HepG2 (cell line): ENCODE results near the gene UBALD1.

Experiments
- ATRX ChIP-seq: sonication (generic); formaldehyde crosslinking; IDR thresholded peaks from 2 replicates; pipeline ENCODE4 v1.4.0; 2020; ENCODE audit warnings: missing genetic modification reagents, borderline replicate concordance
- ELF1 ChIP-seq: sonication (generic); formaldehyde crosslinking; IDR thresholded peaks from 2 replicates; pipeline ENCODE4 v1.4.0; 2020; ENCODE audit warnings: missing genetic modification reagents
- MYC ChIP-seq: sonication (generic); formaldehyde crosslinking; IDR thresholded peaks from 2 replicates; pipeline ENCODE4 v1.9.0; 2021; ENCODE audit warnings: missing genetic modification reagents, borderline replicate concordance
- ZNF383 ChIP-seq: sonication (generic); formaldehyde crosslinking; IDR thresholded peaks from 2 replicates; pipeline ENCODE4 v1.4.0; 2020; ENCODE audit warnings: missing genetic modification reagents, mild to moderate bottlenecking, borderline replicate concordance
- TF ChIP-seq, protein P1 (sequence below): sonication (generic); formaldehyde crosslinking; IDR thresholded peaks from 2 replicates; pipeline ENCODE4 v1.4.0; 2020; ENCODE audit warnings: mild to moderate bottlenecking, missing genetic modification reagents
- TF ChIP-seq, protein P2 (sequence below): sonication (generic); formaldehyde crosslinking; IDR thresholded peaks from 2 replicates; pipeline ENCODE4 v1.4.0; 2020; ENCODE audit warnings: low read depth, mild to moderate bottlenecking, missing genetic modification reagents

DNA sequence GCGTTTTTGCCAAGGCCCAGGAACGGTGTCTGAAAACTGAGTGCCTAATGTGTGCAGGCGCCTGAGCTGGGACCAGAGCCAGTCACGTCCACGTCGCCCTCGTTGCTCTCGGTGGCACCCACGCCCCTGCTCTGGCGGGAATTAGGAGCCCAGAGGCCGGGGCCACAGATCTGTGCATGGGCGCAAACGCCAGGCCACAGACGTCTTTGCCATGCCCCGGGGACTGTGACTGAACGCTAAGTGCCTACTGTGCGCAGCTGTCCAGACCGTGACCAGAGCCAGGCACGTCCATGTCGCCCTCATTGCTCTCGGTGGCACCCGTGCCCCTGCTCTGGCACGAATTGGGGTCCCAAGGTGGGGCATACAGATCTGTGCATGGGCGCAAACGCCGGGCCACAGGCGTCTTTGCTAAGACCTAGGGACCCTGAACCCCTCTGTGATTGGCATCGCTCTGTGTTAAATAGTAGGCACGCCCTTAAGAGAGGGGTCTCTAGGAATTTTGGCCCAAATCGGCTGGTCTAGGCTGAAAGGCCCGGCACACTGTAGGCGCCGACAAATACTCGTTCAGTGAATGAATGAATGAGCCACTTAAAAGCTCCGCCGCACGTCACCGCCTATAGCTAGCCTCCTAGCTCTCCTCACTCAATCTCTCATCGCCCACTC, 827 bp upstream of the UBALD1 start:
- TF ChIP-seq ZNF383, result no peak
- TF ChIP-seq MYC (CRISPR knock-in tag), result no peak
- TF ChIP-seq, protein P1, sequence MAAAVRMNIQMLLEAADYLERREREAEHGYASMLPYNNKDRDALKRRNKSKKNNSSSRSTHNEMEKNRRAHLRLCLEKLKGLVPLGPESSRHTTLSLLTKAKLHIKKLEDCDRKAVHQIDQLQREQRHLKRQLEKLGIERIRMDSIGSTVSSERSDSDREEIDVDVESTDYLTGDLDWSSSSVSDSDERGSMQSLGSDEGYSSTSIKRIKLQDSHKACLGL (CRISPR knock-in tag), result peak; percentile 74; the same call in 1 of the 2 replicates
- no peak for TF ChIP-seq ATRX (CRISPR knock-in tag)
- TF ChIP-seq, protein P2, sequence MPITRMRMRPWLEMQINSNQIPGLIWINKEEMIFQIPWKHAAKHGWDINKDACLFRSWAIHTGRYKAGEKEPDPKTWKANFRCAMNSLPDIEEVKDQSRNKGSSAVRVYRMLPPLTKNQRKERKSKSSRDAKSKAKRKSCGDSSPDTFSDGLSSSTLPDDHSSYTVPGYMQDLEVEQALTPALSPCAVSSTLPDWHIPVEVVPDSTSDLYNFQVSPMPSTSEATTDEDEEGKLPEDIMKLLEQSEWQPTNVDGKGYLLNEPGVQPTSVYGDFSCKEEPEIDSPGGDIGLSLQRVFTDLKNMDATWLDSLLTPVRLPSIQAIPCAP (CRISPR knock-in tag), result no peak
- no peak for TF ChIP-seq ELF1 (CRISPR knock-in tag)
